H1 (cell line): Measurements from ENCODE around the gene PBXIP1. TPM values are rescaled to one million over a fixed set of nuclear protein-coding genes. Genes with fewer than 3 reads are reported as not detected.

ENCODE experiments used
- BACH1 ChIP-seq: IDR thresholded peaks from 2 replicates; pipeline ENCODE4 v1.6.1; 2012; ENCODE audit warnings: low read length, improper control_type of control experiment
- CBX5 ChIP-seq: fragments of 300-800, 300-1000 bp; sonication (generic); IDR thresholded peaks from 2 replicates; pipeline ENCODE4 v1.7.1; 2016; ENCODE audit warnings: antibody characterized with exemption, low read length, low read depth
- EZH2 ChIP-seq: fragments of 200-600 bp; sonication (generic); IDR thresholded peaks from 2 replicates; pipeline ENCODE4 v1.7.1; 2012; ENCODE audit warnings: low read depth, mild to moderate bottlenecking, moderate library complexity, low read length, inconsistent platforms; ENCODE audit not compliant: severe bottlenecking
- KDM4A ChIP-seq: IDR thresholded peaks from one replicate; pipeline ENCODE4 v1.7.1; 2012; ENCODE audit warnings: low read depth, mild to moderate bottlenecking, moderate library complexity, low read length, inconsistent platforms; ENCODE audit not compliant: severe bottlenecking
- MAX ChIP-seq: IDR thresholded peaks from 2 replicates; pipeline ENCODE4 v1.6.1; 2012; ENCODE audit warnings: inconsistent platforms
- PHF8 ChIP-seq: fragments of 200-600 bp; sonication (generic); conservative IDR thresholded peaks from 2 replicates; pipeline ENCODE4 v1.7.1; 2012; ENCODE audit warnings: low read depth, mild to moderate bottlenecking, inconsistent platforms, low read length, moderate library complexity
- RBBP5 ChIP-seq: IDR thresholded peaks from 2 replicates; pipeline ENCODE4 v1.7.1; 2012; ENCODE audit warnings: low read depth, mild to moderate bottlenecking, inconsistent platforms, low read length, moderate library complexity, borderline replicate concordance
- SIRT6 ChIP-seq: IDR thresholded peaks from one replicate; pipeline ENCODE4 v1.7.1; 2012; ENCODE audit warnings: low read length, inconsistent platforms
- polyA plus RNA-seq, 7 experiments: library from polyadenylated mRNA; depleted of rRNA in 3 of 7; stranded (reverse) in 5 of 7; unstranded in 2 of 7; fragments of >200 nt in 5 of 7; fragments of 200-250 nt in 2 of 7; gene quantifications; 1 replicate in 5 of 7; 2 replicates in 1 of 7; 4 replicates in 1 of 7; pipeline versions ENCODE4 v1.2.1 to v1.2.3, GENCODE V29; 2011 to 2013; ENCODE audit warnings: missing spikeins in 2 of 7, mixed read lengths in 2 of 7
- total RNA-seq: library from RNA; stranded (reverse); fragmentation: NEBNext Ultra II Directional; extraction: Animal tissue kit (Norgen Biotek cat#: 25700); gene quantifications from 2 replicates; pipeline ENCODE4 v1.2.1, GENCODE V29; 2021
- TF ChIP-seq, protein P1 (sequence below): fragments of 300-600 bp; sonication (generic); IDR thresholded peaks from 2 replicates; pipeline ENCODE4 v1.7.1; 2012; ENCODE audit warnings: low read length, moderate library complexity, mild to moderate bottlenecking, inconsistent platforms; ENCODE audit not compliant: insufficient replicate concordance

PBXIP1 gene
- total and polyA plus RNA-seq, 2 of the 8 experiments (the other 6 are each of a cell fraction or from before 2014, with no cell fraction given) = 12.0 to 19.8 TPM

DNA sequence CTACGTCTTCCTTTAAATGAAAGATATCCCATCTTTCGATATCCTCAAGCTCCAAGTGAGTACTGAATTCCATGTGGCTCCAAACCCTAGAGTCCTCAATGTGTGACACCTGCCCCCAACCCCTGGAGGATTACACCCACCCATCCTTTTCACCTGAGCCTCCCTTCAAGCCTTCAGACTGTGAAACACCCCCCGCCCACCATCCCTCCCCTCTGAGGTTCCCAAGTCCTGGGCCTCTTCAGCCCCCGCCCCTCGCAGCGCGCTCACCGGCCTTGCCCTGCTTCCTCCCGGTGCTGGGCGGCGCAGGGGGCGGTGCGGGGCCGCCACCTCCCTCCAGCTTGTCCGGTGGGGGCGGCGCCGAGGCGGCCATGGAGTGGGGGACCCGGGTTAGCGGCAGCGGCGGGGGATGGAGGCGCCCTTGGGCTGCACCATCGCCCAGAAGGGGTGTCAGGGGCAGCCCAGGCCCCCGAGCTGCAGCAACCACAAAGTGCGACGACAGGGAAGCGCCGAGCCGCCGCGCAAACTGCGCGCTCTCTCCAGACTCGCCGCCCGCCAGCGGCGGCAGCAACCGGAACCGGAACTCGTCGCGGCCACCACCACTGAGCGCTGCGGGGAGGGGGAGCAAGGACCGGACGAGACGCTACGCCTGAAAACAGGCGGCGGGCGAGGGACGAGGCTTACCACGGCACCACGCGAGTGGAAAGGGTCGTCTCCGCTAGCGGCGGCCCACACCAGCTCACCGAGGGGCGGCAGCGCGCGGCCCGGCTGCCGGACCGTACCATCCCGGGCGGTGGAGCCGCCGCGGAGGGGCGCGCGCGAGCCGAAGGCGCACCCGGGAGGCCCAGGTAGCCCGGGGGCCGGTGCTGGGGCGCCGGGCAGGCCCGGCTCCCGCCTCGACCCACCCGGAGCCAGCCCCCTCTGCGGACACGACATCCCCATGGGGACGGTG is 5.6 kb upstream of the PBXIP1 start, which contains the start of gene PYGO2 (continued):
- TF ChIP-seq, protein P1, sequence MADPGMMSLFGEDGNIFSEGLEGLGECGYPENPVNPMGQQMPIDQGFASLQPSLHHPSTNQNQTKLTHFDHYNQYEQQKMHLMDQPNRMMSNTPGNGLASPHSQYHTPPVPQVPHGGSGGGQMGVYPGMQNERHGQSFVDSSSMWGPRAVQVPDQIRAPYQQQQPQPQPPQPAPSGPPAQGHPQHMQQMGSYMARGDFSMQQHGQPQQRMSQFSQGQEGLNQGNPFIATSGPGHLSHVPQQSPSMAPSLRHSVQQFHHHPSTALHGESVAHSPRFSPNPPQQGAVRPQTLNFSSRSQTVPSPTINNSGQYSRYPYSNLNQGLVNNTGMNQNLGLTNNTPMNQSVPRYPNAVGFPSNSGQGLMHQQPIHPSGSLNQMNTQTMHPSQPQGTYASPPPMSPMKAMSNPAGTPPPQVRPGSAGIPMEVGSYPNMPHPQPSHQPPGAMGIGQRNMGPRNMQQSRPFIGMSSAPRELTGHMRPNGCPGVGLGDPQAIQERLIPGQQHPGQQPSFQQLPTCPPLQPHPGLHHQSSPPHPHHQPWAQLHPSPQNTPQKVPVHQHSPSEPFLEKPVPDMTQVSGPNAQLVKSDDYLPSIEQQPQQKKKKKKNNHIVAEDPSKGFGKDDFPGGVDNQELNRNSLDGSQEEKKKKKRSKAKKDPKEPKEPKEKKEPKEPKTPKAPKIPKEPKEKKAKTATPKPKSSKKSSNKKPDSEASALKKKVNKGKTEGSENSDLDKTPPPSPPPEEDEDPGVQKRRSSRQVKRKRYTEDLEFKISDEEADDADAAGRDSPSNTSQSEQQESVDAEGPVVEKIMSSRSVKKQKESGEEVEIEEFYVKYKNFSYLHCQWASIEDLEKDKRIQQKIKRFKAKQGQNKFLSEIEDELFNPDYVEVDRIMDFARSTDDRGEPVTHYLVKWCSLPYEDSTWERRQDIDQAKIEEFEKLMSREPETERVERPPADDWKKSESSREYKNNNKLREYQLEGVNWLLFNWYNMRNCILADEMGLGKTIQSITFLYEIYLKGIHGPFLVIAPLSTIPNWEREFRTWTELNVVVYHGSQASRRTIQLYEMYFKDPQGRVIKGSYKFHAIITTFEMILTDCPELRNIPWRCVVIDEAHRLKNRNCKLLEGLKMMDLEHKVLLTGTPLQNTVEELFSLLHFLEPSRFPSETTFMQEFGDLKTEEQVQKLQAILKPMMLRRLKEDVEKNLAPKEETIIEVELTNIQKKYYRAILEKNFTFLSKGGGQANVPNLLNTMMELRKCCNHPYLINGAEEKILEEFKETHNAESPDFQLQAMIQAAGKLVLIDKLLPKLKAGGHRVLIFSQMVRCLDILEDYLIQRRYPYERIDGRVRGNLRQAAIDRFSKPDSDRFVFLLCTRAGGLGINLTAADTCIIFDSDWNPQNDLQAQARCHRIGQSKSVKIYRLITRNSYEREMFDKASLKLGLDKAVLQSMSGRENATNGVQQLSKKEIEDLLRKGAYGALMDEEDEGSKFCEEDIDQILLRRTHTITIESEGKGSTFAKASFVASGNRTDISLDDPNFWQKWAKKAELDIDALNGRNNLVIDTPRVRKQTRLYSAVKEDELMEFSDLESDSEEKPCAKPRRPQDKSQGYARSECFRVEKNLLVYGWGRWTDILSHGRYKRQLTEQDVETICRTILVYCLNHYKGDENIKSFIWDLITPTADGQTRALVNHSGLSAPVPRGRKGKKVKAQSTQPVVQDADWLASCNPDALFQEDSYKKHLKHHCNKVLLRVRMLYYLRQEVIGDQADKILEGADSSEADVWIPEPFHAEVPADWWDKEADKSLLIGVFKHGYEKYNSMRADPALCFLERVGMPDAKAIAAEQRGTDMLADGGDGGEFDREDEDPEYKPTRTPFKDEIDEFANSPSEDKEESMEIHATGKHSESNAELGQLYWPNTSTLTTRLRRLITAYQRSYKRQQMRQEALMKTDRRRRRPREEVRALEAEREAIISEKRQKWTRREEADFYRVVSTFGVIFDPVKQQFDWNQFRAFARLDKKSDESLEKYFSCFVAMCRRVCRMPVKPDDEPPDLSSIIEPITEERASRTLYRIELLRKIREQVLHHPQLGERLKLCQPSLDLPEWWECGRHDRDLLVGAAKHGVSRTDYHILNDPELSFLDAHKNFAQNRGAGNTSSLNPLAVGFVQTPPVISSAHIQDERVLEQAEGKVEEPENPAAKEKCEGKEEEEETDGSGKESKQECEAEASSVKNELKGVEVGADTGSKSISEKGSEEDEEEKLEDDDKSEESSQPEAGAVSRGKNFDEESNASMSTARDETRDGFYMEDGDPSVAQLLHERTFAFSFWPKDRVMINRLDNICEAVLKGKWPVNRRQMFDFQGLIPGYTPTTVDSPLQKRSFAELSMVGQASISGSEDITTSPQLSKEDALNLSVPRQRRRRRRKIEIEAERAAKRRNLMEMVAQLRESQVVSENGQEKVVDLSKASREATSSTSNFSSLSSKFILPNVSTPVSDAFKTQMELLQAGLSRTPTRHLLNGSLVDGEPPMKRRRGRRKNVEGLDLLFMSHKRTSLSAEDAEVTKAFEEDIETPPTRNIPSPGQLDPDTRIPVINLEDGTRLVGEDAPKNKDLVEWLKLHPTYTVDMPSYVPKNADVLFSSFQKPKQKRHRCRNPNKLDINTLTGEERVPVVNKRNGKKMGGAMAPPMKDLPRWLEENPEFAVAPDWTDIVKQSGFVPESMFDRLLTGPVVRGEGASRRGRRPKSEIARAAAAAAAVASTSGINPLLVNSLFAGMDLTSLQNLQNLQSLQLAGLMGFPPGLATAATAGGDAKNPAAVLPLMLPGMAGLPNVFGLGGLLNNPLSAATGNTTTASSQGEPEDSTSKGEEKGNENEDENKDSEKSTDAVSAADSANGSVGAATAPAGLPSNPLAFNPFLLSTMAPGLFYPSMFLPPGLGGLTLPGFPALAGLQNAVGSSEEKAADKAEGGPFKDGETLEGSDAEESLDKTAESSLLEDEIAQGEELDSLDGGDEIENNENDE = no peak
- no peak for TF ChIP-seq EZH2
- peak; percentile 85 for TF ChIP-seq PHF8
- peak; percentile 22; the same call in 1 of the 2 replicates for TF ChIP-seq BACH1
- no peak for TF ChIP-seq SIRT6
- peak; percentile 91; the same call in 1 of the 2 replicates for TF ChIP-seq RBBP5
- TF ChIP-seq KDM4A = peak; percentile 67
- peak; percentile 35; the same call in 1 of the 2 replicates for TF ChIP-seq MAX
- TF ChIP-seq CBX5 = no peak
